ENCODE results near the gene COX17.

COX17 gene

DNA sequence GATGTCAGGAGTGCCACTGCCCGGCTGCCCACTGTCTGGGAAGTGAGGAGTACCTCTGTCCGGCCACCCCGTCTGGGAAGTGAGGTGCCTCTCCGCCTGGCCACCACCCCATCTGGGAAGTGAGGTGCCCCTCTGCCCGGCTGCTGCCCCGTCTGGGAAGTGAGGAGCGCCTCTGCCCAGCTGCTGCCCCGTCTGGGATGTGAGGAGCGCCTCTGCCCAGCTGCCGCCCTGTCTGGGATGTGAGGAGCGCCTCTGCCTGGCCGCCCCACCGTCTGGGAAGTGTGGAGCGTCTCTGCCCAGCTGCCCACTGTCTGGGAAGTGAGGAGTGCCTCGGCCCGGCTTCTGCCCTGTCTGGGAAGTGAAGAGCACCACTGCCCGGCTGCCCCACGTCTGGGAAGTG lies 3.3 kb downstream of the COX17 start:
- no peak for DNase-seq

DNA sequence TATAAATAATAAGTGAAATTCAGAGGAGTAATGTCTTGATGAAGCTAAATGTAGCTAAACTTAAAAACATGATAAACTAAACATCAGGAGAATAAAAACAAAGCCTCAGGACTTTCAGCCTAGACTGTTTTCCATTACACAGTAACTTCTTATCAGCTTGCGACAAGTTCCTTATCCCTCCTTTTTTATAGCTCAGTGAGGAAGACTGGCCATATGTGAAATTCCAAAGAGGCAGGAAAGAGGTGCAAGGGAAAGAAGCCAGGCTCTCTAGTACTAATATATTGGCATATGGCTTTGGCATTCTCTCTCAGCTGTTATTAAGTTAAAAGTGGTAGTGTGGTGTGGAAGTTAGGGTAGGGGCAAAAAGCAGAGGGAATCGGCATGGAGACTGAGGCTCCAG lies 4.4 kb downstream of the COX17 start:
- DNase-seq: no peak

DNA sequence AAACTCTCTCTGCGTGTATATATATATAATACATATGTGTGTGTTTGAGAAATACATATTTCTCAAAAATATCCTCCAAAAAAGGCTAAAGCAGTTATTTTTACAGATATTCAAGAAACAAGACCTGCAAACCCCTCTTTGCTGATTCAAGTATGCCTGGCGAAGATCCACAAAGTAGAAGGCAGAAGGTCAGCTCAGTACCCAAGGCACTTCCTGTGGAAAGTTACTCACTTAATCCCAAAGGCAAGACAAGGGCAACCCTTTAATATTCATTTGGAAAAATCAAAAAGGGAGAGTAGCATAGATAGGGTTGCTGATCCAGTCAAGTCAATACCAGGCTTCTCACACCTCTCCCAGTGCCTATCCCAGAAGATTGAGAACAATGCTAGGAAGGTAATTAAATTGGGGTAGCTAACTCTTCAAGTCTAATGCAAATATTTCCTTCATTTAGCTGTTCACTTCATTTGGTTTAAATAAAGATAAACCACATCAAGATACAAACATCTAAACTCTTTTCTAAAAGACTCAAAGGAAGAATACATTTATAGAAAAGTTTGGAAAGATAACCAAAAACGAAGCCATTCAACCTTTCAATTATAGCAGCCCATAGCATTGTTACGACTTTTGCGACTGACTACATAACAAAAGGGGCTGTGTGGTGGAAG lies 7.2 kb downstream of the COX17 start:
- DNase-seq: no peak

DNA sequence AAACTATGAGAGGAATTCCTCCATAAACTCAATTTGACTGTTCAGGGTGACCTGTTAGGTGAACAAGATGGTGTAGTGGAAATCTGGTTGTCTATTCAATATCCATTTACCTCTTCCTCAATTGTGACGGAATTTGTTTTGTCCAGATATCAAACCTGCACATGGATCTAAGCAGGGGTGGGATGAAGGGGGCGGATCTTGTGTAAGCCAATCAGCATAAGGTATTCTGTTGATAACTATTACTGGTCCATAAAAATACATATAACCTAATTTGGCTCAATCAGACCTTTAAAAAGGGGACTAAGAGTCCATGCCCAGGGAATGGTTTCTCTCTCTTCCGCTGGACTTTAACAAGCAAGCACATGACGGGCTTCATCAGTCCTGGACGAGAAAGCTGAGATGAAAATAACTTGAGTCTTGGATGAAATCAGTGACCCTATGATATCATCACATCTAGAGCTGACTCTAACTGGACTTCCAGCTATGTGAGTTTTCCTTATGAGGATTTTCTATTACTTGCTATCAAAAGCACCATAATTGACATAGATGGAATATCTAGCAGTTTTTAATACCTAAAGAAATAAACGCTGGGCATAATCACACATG lies 11.1 kb downstream of the COX17 start:
- DNase-seq: no peak

DNA sequence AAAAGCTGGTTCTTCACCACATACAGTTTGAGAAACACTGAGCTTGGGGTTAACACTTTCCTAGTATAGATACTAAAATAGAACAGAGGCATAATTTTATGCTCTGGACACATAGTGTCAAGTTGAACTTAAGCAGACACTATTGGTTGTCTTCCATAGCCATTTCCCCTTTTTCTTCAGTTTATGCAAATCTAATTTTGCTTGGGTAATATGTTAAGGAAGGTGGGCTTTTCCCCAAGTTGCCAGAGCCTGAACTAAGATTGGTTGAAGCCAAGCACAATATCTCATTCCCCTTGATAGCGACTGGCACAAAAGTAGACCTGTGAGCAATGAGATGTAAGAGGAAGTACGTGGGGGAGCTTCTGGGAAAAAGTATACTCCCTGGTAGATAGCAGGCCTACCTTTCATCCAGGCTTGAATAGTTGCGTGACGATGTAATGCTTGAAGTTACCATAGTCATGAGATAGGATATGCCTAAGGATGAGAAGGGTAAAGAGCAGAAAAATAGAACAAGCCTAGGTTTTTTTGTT lies 12.3 kb downstream of the COX17 start:
- no peak for DNase-seq

GRCh38 chr3:119664370-119664769 lies 12.8 kb downstream of the COX17 start:
- DNase-seq: no peak

- DNase-seq: no peak
Observed at GRCh38 chr3:119663885-119664284, 13.3 kb downstream of the COX17 start.

GRCh38 chr3:119662604-119663373 lies 14.4 kb downstream of the COX17 start:
- DNase-seq: no peak

GRCh38 chr3:119660474-119661440 lies 16.4 kb downstream of the COX17 start, which contains the start of gene POPDC2:
TSS of gene POPDC2 (minus strand) at chr3:119660589. CDS start at chr3:119660423, 166 bp downstream.
- DNase-seq: no peak

- DNase-seq: no peak
Observed at GRCh38 chr3:119659606-119660291, 17.5 kb downstream of the COX17 start.

GRCh38 chr3:119658994-119659393 lies 18.2 kb downstream of the COX17 start:
- DNase-seq: no peak

DNA sequence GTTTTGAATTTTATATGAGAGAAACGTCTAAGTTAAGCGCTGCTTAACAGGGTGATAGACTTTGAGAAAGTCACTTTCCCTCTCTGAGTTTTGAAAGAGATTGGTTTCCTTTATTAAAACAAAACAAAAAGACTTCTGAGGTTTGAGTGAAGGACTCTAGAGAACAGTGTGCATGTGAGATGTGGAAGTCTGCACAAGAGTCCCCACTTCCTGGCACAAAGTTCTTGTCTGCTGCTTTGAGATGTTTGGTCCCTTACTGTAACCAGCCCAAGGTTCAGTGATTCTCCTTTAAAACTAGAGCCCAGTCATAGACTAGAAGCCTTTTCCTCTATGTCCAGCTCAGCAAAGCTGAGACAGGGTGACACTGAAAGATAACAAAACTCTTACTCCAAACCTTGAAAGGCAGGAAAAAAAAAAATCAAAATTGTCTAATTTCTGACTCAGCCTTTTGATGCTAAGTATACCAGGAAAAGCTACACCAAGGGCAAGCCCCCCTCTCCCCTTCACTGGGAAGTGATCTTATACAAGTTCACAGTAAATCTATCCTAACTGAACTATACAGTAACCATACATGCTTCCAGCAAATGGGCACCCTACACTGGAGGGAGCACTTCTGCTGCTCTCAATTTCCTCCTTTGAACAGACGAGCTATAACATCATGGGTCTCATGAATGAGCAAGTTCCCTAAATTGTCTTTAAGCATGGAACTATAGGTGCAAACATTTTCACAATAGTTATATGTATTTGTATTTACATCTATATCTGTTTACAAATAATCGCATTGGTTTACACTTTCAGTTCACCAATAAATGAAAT lies 19.1 kb downstream of the COX17 start:
- DNase-seq: no peak

DNA sequence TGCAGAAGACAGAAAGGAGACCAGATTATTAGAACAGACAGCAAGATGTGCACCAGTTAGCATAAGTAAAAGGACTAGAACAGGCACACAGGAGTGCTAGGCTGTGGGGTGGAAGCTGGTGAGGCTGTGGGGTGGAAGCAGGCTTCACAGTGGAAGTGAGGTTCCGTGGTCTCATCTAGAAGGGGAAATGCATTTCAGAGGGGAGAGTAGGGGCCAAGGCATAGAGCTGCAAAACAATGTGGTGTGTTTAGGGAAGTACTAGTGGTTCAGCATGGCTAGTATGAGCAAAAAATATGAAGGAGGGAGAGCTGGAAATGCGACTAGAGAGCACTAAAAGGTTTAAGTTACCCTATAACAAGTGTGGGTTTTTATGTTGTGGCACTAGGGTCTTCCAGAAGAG lies 23.3 kb downstream of the COX17 start:
- DNase-seq: no peak

GRCh38 chr3:119652306-119653033 lies 24.7 kb downstream of the COX17 start:
- DNase-seq: no peak

- DNase-seq: no peak
Observed at GRCh38 chr3:119649761-119650160, 27.4 kb downstream of the COX17 start.

DNA sequence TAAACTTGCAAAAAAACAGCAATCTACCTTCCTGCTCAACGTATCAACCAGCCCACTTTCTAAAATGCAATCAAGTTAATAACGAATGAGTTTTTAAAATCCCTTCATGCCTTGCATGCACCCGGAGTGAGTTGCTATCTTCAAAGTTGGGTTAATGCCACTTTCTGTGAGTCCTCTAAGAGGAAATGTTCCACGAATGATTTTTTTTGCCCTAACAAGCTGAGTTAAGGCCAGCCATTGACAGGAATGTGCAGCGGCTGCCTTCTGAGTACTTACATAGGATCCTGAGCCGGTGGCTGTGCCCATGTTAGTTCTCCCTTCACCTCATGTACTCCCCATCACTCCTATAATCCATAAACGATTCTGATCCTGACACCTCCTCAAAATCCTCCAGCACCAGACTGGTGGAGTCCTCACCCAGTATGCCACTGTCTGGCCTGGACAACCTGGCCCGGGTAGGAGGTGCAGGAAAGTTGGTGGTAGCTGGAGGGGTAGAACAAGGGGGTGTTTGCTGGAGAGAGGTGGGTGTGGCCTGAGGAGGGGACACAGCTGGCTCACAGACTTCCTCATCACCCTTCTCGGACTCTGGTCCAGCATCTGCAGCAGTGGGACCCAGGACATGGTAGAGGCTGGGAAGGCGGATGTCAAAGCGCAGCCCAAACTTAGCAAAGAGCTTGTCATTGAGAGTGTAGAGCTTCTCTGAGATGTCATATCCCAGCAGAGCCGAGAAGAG lies 29.2 kb downstream of the COX17 start:
- DNase-seq: no peak

GRCh38 chr3:119647171-119647570 lies 30.0 kb downstream of the COX17 start:
- DNase-seq: no peak

GRCh38 chr3:119645813-119646212 lies 31.4 kb downstream of the COX17 start:
- DNase-seq: no peak

GRCh38 chr3:119644481-119644880 lies 32.7 kb downstream of the COX17 start:
- DNase-seq: no peak

- DNase-seq: no peak
Observed at GRCh38 chr3:119643528-119643927, 33.7 kb downstream of the COX17 start.
